ENCODE results near the gene PDE1A.

DNA sequence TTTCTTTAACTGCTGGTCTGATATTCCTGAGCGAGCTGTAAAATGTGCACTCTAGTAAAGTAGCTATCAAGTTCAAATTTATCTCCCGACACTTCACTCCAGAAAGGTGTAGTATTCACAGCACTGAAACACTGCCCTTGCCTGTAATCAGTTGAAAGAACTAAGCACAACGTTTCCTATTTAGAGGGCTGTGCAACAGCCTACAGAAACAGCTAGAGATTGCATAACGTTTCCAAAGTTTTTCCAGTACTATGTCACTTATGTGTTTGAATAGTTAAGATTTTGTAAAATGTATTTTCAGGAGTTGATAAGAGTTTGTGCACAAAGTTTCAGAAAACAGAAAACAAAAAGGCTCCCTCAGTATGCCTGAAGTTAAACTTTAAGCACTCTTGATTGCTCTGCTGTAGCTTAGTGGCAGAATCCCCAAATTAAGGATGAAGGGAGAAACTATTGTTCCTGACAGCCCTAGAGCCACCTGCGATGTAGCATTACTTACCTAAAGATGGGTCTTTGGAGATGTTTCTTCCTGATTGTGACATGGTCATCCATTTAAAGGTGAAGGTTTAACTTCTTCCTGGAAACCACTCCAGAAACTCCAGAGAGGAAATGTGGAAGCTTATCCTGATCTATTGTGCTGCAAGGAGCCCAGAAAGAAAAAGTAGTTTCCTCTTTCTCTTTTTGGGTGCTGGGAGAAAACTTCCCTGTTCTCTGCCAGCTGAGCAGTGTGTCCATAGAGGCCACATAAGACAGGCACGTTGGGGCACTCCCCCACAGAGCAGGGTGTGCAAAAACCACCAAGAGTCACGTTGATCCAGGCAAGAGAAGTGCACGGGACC is 536 bp downstream of the PDE1A start:
- TF ChIP-seq ZNF677 (tag by site-specific recombination; IDR thresholded peaks at IDR 0.05), result no peak
- TF ChIP-seq ZNF138 (tag by site-specific recombination; IDR thresholded peaks at IDR 0.05; ENCODE audit: borderline replicate concordance), result no peak
- TF ChIP-seq ZNF311 (tag by site-specific recombination; IDR thresholded peaks at IDR 0.05; ENCODE audit: borderline replicate concordance), result no peak
- TF ChIP-seq ZBTB21 (tag by site-specific recombination; IDR thresholded peaks at IDR 0.05), result no peak
- no peak for TF ChIP-seq CTCF (tag by site-specific recombination; IDR thresholded peaks at IDR 0.05)
